HepG2 (cell line): Measurements from ENCODE around the gene PSMB11. TPM values are rescaled to one million over a fixed set of nuclear protein-coding genes. Genes with fewer than 3 reads are reported as not detected.
A peak's percentile ranks its signal among the peaks of the same experiment; 100 is the strongest.

Source experiments
- AHR ChIP-seq: IDR thresholded peaks from 2 replicates; pipeline ENCODE4 v1.6.1; 2018; ENCODE audit warnings: missing genetic modification reagents, missing compliant biosample characterization
- CHCHD3 ChIP-seq: sonication (generic); formaldehyde crosslinking; IDR thresholded peaks from 2 replicates; pipeline ENCODE4 v1.8.0; 2022; ENCODE audit warnings: mild to moderate bottlenecking, missing genetic modification reagents, moderate library complexity
- CHD2 ChIP-seq: IDR thresholded peaks from 2 replicates; pipeline ENCODE4 v1.6.1; 2011; ENCODE audit warnings: low read depth, low read length, improper control_type of control experiment
- FOSL1 ChIP-seq: sonication (generic); formaldehyde crosslinking; IDR thresholded peaks from 2 replicates; pipeline ENCODE4 v1.9.0; 2021; ENCODE audit warnings: missing genetic modification reagents, borderline replicate concordance
- GRHL1 ChIP-seq: sonication (generic); formaldehyde crosslinking; conservative IDR thresholded peaks from 2 replicates; pipeline ENCODE4 v1.8.0; 2022; ENCODE audit warnings: missing genetic modification reagents
- IRF2 ChIP-seq: IDR thresholded peaks from 2 replicates; pipeline ENCODE4 v1.6.1; 2018; ENCODE audit warnings: missing genetic modification reagents, missing compliant biosample characterization
- PRPF4 ChIP-seq: fragments of 200-400 bp; formaldehyde crosslinking; IDR thresholded peaks from 2 replicates; pipeline ENCODE4 v1.6.1; 2016; ENCODE audit warnings: low read length, low read depth; ENCODE audit not compliant: poor library complexity, severe bottlenecking
- SMYD3 ChIP-seq: sonication (generic); formaldehyde crosslinking; IDR thresholded peaks from 2 replicates; pipeline ENCODE4 v1.8.1; 2023; ENCODE audit warnings: mild to moderate bottlenecking, missing genetic modification reagents
- ZFP90 ChIP-seq: sonication (generic); formaldehyde crosslinking; IDR thresholded peaks from 2 replicates; pipeline ENCODE4 v1.8.0; 2022; ENCODE audit warnings: missing genetic modification reagents, mild to moderate bottlenecking, inconsistent platforms, borderline replicate concordance
- ZNF225 ChIP-seq: sonication (generic); formaldehyde crosslinking; IDR thresholded peaks from 2 replicates; pipeline ENCODE4 v1.4.0; 2020; ENCODE audit warnings: mild to moderate bottlenecking, missing genetic modification reagents
- ZNF234 ChIP-seq: sonication (generic); formaldehyde crosslinking; conservative IDR thresholded peaks from 2 replicates; pipeline ENCODE4 v1.5.1; 2020; ENCODE audit warnings: mild to moderate bottlenecking, missing genetic modification reagents
- polyA plus RNA-seq, 8 experiments: library from polyadenylated mRNA; depleted of rRNA in 3 of 8; stranded (reverse) in 7 of 8; unstranded in 1 of 8; fragments of >200 nt; fragmentation: Illumina TruSeq in 4 of 8; extraction: Trizol in 4 of 8; gene quantifications; 2 replicates each; pipeline versions ENCODE4 v1.2.1 to v1.2.3, GENCODE V29; 2011 to 2016; ENCODE audit warnings: low read depth in 4 of 8, missing spikeins in 1 of 8, mixed read lengths in 1 of 8; ENCODE audit not compliant: insufficient read depth in 1 of 8
- total RNA-seq, 5 experiments: library from RNA; depleted of rRNA; stranded (reverse); fragments of >200 nt; fragmentation: Illumina TruSeq; extraction: Trizol; gene quantifications; 2 replicates each; pipeline ENCODE4 v1.2.3, GENCODE V29; 2016; ENCODE audit warnings: low read depth in 1 of 5
- TF ChIP-seq, protein P1 (sequence below): sonication (generic); formaldehyde crosslinking; IDR thresholded peaks from 2 replicates; pipeline ENCODE4 v1.5.0; 2020; ENCODE audit warnings: mild to moderate bottlenecking, missing genetic modification reagents
- TF ChIP-seq, protein P2 (sequence below): sonication (generic); formaldehyde crosslinking; IDR thresholded peaks from 2 replicates; pipeline ENCODE4 v1.4.0; 2020; ENCODE audit warnings: mild to moderate bottlenecking, missing genetic modification reagents

PSMB11 gene
- total and polyA plus RNA-seq, 2 of the 13 experiments (the other 11 are each of a cell fraction or from before 2014, with no cell fraction given) = not detected

GRCh38 chr14:23056145-23056955, 14.3 kb downstream of the PSMB11 start (continued):
- TF ChIP-seq GRHL1 (CRISPR knock-in tag) (no peak), PRPF4 (no peak), FOSL1 (no peak), IRF2 (peak; percentile 65), CHCHD3 (CRISPR knock-in tag) (no peak), AHR (CRISPR knock-in tag) (0 out of 2 replicates have a peak, but pooled peaks have one; percentile 38), CHD2 (no peak), ZNF234 (no peak), SMYD3 (CRISPR knock-in tag) (no peak), ZFP90 (CRISPR knock-in tag) (peak; percentile 71; the same call in 1 of the 2 replicates), ZNF225 (CRISPR knock-in tag) (peak; percentile 67; the same call in 1 of the 2 replicates)
- TF ChIP-seq, protein P1, sequence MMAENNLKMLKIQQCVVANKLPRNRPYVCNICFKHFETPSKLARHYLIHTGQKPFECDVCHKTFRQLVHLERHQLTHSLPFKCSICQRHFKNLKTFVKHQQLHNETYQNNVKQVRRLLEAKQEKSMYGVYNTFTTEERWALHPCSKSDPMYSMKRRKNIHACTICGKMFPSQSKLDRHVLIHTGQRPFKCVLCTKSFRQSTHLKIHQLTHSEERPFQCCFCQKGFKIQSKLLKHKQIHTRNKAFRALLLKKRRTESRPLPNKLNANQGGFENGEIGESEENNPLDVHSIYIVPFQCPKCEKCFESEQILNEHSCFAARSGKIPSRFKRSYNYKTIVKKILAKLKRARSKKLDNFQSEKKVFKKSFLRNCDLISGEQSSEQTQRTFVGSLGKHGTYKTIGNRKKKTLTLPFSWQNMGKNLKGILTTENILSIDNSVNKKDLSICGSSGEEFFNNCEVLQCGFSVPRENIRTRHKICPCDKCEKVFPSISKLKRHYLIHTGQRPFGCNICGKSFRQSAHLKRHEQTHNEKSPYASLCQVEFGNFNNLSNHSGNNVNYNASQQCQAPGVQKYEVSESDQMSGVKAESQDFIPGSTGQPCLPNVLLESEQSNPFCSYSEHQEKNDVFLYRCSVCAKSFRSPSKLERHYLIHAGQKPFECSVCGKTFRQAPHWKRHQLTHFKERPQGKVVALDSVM (CRISPR knock-in tag) = peak; percentile 47; the same call in 1 of the 2 replicates
- TF ChIP-seq, protein P2, sequence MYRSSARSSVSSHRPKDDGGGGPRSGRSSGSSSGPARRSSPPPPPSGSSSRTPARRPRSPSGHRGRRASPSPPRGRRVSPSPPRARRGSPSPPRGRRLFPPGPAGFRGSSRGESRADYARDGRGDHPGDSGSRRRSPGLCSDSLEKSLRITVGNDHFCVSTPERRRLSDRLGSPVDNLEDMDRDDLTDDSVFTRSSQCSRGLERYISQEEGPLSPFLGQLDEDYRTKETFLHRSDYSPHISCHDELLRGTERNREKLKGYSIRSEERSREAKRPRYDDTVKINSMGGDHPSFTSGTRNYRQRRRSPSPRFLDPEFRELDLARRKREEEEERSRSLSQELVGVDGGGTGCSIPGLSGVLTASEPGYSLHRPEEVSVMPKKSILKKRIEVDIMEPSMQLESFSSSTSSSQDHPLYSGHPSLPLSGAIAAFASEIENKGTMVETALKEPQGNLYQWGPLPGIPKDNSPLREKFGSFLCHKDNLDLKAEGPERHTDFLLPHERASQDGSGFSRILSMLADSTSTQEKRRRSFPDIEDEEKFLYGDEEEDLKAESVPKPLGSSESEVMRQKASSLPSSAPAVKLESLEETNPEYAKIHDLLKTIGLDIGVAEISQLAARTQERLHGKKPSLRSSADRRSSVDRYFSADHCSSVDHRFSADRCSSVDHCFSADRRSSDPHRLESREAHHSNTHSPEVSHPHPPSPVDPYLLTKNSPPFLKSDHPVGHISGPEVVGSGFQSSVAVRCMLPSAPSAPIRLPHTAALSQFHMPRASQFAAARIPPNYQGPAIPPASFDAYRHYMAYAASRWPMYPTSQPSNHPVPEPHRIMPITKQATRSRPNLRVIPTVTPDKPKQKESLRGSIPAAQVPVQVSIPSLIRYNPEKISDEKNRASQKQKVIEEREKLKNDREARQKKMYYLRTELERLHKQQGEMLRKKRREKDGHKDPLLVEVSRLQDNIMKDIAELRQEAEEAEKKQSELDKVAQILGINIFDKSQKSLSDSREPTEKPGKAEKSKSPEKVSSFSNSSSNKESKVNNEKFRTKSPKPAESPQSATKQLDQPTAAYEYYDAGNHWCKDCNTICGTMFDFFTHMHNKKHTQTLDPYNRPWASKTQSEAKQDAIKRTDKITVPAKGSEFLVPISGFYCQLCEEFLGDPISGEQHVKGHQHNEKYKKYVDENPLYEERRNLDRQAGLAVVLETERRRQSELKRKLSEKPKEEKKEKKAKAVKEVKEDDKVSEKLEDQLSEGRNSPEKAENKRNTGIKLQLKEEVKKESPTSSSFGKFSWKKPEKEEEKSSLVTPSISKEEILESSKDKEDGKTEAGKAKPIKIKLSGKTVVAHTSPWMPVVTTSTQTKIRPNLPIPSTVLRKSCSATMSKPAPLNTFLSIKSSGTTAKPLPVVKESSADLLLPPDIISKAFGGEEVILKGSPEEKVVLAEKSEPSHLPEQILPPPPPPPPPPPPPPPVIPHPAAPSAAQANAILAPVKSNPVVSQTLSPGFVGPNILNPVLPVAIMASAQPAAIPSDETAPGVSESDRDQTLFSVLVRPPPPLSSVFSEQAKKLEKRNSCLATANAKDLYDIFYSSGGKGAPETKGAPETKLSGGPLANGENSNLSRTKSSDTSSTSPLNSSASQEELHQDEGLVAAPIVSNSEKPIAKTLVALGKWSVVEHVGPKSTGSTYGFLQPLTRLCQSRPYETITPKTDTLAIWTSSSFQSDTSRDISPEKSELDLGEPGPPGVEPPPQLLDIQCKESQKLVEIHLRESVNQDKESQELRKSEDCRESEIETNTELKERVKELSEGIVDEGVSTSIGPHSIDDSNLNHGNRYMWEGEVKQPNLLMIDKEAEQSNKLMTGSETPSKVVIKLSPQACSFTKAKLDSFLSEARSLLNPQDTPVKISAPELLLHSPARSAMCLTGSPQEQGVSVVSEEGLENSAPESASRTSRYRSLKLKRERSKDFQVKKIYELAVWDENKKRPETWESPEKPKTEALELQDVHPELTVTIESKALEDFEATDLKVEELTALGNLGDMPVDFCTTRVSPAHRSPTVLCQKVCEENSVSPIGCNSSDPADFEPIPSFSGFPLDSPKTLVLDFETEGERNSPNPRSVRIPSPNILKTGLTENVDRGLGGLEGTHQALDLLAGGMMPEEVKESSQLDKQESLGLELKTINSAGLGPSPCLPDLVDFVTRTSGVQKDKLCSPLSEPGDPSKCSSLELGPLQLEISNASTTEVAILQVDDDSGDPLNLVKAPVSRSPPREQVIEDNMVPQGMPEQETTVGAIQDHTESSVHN (CRISPR knock-in tag) = 0 out of 2 replicates have a peak, but pooled peaks have one; percentile 19
